RWPE2 (cell line): ENCODE results near the gene GLMP.

Experiments used
- ATAC-seq: fragments of 200-7000 bp; cut with Tn5 transposase; 3 replicates; pipeline ENCODE4 v1.9.1; 2021; ENCODE audit warnings: low read depth
- DNase-seq: peaks from one replicate; pipeline ENCODE4 v3.0.0-alpha.2; 2020; ENCODE audit warnings: low spot score
- H3K27ac ChIP-seq: fragments of 450-650 bp; 2 replicates; pipeline ENCODE4 v1.5.1; 2017; ENCODE audit warnings: mild to moderate bottlenecking; ENCODE audit not compliant: poor library complexity, severe bottlenecking
- H3K27me3 ChIP-seq: fragments of 250-450 bp; sonication (Bioruptor Pico); 2 replicates; pipeline ENCODE4 v1.5.1; 2021; ENCODE audit warnings: mild to moderate bottlenecking, moderate library complexity; ENCODE audit not compliant: insufficient read depth, poor library complexity, severe bottlenecking
- H3K36me3 ChIP-seq: fragments of 250-450 bp; sonication (Bioruptor Pico); 2 replicates; pipeline ENCODE4 v1.5.1; 2020; ENCODE audit warnings: low read depth, mild to moderate bottlenecking, moderate library complexity
- H3K4me1 ChIP-seq: fragments of 250-450 bp; sonication (Bioruptor Pico); 2 replicates; pipeline ENCODE4 v1.5.1; 2021; ENCODE audit warnings: mild to moderate bottlenecking, moderate library complexity; ENCODE audit not compliant: insufficient read depth, poor library complexity, severe bottlenecking
- H3K4me3 ChIP-seq: fragments of 250-450 bp; sonication (Bioruptor Pico); 2 replicates; pipeline ENCODE4 v1.5.1; 2021; ENCODE audit warnings: mild to moderate bottlenecking, moderate library complexity; ENCODE audit not compliant: severe bottlenecking
- H3K9me3 ChIP-seq: fragments of 250-450 bp; sonication (Bioruptor Pico); 2 replicates; pipeline ENCODE4 v1.5.1; 2021; ENCODE audit warnings: mild to moderate bottlenecking, moderate library complexity; ENCODE audit not compliant: severe bottlenecking
- CTCF ChIP-seq: fragments of 450-650 bp; IDR thresholded peaks from one replicate; pipeline ENCODE4 v1.5.1; 2017; ENCODE audit warnings: mild to moderate bottlenecking, moderate library complexity; ENCODE audit not compliant: poor library complexity, severe bottlenecking

GLMP gene

GRCh38 chr1:156258859-156259258 is 36.6 kb downstream of the GLMP start:
- Histone ChIP-seq H3K36me3 (peaks cover 97% of the 10 kb centered on the region), H3K9me3 (no peaks in the 10 kb centered on the region), H3K4me1 (peaks cover 25% of the 10 kb centered on the region), H3K27ac (no peak overlapping the region), H3K27me3 (no peaks in the 10 kb centered on the region), H3K4me3 (no peak overlapping the region)
- no peak for DNase-seq
- ATAC-seq: peak; percentile 68
- no peak for TF ChIP-seq CTCF

- no peak overlapping the region for H3K4me3 ChIP-seq
- H3K9me3 ChIP-seq: no peaks in the 10 kb centered on the region
- DNase-seq (no peak), ATAC-seq (no peak)
- peaks cover 97% of the 10 kb centered on the region for H3K36me3 ChIP-seq
- H3K4me1 ChIP-seq: peaks cover 14% of the 10 kb centered on the region
- no peak overlapping the region for H3K27ac ChIP-seq
- TF ChIP-seq CTCF: no peak
- H3K27me3 ChIP-seq: no peaks in the 10 kb centered on the region
These were observed 37.8 kb downstream of the GLMP start for GRCh38 chr1:156257711-156258110.

DNA sequence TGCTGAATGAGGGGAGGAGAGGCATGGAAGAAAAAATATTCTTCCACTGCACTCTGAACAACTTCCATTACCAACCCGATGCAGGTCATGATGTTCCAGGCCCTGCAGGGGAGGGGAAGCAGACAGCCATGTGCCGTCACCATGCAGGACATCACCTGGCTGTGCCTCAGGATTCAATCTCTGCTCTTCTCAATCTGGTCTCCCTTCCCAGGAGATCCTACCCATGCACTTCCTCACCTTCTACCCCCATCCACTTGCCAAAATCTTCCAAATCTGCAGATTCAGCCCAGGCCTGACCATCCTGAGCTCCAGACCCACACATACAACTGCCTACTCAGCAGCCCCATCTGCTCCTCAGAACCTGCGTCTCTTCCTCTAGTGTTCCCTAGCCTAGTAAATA is 41.8 kb downstream of the GLMP start:
- Histone ChIP-seq H3K4me1 (no peaks in the 10 kb centered on the region), H3K9me3 (no peaks in the 10 kb centered on the region), H3K27ac (no peak overlapping the region), H3K27me3 (no peaks in the 10 kb centered on the region), H3K4me3 (no peak overlapping the region), H3K36me3 (peaks cover 77% of the 10 kb centered on the region)
- no peak for ATAC-seq
- DNase-seq: no peak
- no peak for TF ChIP-seq CTCF

DNA sequence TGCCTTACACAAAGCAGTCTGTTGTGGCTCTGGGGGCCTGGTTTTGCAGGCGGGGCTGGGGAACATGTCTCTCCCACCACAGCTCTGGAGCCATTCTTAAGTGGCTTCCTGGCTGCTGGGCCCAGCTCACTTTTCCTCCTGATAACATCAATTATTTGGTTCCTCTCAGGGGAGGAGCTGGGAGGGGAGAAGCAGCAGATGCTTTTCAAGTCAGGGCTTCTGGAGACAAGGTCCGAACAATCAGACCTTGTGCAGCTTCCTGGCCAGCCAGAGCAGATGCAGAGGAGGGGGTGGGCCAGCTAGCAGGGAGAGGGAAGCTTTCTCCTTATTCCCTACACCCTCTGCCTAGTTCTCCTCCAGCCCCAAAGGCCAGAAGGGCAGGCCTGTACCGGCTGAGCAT is 44.0 kb downstream of the GLMP start:
- Histone ChIP-seq H3K4me3 (no peak overlapping the region), H3K36me3 (peaks cover 57% of the 10 kb centered on the region), H3K27ac (no peak overlapping the region), H3K4me1 (no peaks in the 10 kb centered on the region), H3K9me3 (no peaks in the 10 kb centered on the region), H3K27me3 (no peaks in the 10 kb centered on the region)
- ATAC-seq (no peak), DNase-seq (no peak)
- no peak for TF ChIP-seq CTCF

DNA sequence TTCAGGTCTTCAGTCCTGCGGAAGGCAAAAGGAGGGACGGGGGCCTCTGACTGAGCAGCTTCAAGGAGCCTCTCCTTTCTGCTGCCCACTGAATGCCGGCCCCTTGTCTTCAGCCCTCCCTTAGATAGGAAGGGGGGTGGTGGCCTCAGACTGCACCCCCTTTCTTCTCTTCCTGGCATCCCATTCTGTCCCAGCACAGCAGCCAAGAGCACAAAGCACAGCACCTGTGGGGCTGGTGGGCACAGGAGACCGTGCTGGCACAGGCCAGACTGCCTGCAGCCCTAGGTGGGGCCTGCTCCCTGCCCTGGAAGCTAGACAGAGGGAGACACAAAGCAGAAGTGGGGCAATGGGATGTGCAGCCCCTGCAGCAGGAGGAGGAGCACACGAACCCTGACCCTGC is 45.9 kb downstream of the GLMP start:
- DNase-seq (no peak), ATAC-seq (no peak)
- no peak for TF ChIP-seq CTCF
- peaks cover 37% of the 10 kb centered on the region for H3K36me3 ChIP-seq
- no peaks in the 10 kb centered on the region for H3K4me1 ChIP-seq
- H3K9me3 ChIP-seq: no peaks in the 10 kb centered on the region
- H3K27me3 ChIP-seq: peaks cover 6% of the 10 kb centered on the region
- H3K27ac ChIP-seq: no peak overlapping the region
- no peak overlapping the region for H3K4me3 ChIP-seq
